ENCODE measurements around the gene OTULIN.

The OTULIN gene

DNA sequence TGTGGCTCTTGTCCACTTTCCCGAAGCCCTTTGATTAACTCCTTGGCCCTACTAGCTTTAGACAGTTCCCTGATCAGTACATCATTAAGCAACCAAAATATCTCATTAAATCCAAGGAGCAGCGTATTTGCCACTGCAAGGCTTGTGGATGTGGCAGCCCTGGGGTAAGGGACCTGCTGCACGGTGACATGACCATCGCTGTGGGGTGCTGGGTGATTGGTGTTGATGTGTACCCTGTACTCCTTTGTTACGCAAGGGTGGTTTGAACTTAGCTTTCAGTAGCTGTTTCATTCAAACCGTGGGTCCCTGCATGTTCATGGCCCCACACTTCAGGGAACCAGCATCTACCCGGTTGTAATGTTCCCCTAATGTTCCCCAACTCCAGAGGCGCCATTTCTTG is 41.0 kb downstream of the OTULIN start:
- no peak overlapping the region for H3K4me3 ChIP-seq (ENCODE audit: low read depth, low read length)
- DNase-seq (ENCODE audit: low read depth, low spot score), result no peak
- in situ Hi-C loops (cut with HindIII; ENCODE audit: low sequenced_read_pairs), result no loop called here
- TF ChIP-seq, protein P1, sequence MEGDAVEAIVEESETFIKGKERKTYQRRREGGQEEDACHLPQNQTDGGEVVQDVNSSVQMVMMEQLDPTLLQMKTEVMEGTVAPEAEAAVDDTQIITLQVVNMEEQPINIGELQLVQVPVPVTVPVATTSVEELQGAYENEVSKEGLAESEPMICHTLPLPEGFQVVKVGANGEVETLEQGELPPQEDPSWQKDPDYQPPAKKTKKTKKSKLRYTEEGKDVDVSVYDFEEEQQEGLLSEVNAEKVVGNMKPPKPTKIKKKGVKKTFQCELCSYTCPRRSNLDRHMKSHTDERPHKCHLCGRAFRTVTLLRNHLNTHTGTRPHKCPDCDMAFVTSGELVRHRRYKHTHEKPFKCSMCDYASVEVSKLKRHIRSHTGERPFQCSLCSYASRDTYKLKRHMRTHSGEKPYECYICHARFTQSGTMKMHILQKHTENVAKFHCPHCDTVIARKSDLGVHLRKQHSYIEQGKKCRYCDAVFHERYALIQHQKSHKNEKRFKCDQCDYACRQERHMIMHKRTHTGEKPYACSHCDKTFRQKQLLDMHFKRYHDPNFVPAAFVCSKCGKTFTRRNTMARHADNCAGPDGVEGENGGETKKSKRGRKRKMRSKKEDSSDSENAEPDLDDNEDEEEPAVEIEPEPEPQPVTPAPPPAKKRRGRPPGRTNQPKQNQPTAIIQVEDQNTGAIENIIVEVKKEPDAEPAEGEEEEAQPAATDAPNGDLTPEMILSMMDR (IDR thresholded peaks at IDR 0.05; ENCODE audit: low read depth, low read length), result no peak

DNA sequence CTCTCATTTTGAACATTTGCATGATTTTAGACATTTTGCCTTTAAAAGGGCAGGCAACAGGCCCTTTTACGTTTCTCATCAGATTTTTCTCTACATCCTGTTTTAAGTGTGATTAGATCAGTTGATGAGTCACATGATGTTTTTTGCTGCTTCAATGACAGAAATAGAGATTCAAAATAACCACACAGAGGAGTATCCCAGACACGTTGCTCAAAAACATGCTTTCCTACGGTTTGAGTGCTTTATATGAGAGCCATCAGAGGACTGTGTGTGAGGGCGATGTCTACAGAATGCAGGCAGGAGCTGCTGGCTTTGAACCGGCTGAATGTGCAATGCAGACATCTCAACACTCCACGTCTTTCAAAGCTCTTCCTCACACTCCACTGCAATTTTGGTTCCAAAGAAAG is 42.1 kb downstream of the OTULIN start:
- H3K4me3 ChIP-seq (ENCODE audit: low read depth, low read length), result no peak overlapping the region
- in situ Hi-C loops (cut with HindIII; ENCODE audit: low sequenced_read_pairs), result no loop called here
- DNase-seq (ENCODE audit: low read depth, low spot score), result peak; percentile 62
- TF ChIP-seq, protein P1 (IDR thresholded peaks at IDR 0.05; ENCODE audit: low read depth, low read length), result no peak

DNA sequence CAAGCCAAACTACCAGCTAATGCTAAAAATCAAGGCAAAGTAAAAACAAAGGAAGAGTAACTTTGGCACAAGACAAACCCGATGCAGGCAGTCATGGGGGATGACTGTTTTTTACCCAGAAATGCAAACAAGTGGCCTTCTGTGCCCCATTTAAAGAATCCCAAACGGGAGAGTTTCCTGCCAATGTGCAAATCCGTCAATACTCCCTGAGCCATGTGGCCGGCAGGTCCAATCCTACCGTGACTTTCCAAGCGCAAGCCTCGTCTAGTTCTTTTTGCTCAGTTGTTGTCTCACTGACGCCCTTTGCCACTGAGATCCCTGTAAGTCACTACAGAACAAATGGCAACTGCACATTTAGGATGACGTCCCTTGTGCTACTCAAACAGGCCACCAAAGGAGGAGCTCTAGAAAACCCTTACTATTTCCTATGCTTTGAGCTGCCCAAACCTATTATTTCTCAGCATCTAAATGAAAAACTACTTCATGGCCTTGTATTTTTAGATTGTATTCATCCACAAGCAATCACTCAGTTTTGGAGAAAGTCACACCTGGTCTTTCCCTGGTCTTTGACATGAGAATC is 43.4 kb downstream of the OTULIN start:
- H3K4me3 ChIP-seq (ENCODE audit: low read depth, low read length), result no peak overlapping the region
- TF ChIP-seq, protein P1 (IDR thresholded peaks at IDR 0.05; ENCODE audit: low read depth, low read length), result no peak
- in situ Hi-C loops (cut with HindIII; ENCODE audit: low sequenced_read_pairs), result no loop called here
- no peak for DNase-seq (ENCODE audit: low read depth, low spot score)

DNA sequence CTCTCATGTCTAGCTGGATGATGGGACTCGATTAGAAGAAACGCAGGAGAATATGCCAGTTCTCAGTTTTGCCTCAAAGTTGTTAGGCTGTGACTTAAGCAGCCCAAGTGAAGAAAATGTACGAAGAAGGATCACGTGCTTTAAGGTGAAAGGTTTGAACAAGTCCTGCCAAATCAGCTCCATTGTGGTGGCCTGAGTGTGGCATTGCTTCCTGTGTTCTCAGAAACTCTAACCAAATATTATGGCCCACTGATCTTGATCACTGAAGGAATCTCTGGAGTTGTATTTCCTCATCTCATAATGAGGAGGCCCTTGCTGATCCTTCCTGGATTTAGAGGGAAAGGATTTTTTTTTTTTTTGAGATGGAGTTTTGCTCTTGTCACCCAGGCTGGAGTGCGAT is 44.0 kb downstream of the OTULIN start:
- H3K4me3 ChIP-seq (ENCODE audit: low read depth, low read length), result no peak overlapping the region
- in situ Hi-C loops (cut with HindIII; ENCODE audit: low sequenced_read_pairs), result no loop called here
- TF ChIP-seq, protein P1 (IDR thresholded peaks at IDR 0.05; ENCODE audit: low read depth, low read length), result no peak
- DNase-seq (ENCODE audit: low read depth, low spot score), result no peak

DNA sequence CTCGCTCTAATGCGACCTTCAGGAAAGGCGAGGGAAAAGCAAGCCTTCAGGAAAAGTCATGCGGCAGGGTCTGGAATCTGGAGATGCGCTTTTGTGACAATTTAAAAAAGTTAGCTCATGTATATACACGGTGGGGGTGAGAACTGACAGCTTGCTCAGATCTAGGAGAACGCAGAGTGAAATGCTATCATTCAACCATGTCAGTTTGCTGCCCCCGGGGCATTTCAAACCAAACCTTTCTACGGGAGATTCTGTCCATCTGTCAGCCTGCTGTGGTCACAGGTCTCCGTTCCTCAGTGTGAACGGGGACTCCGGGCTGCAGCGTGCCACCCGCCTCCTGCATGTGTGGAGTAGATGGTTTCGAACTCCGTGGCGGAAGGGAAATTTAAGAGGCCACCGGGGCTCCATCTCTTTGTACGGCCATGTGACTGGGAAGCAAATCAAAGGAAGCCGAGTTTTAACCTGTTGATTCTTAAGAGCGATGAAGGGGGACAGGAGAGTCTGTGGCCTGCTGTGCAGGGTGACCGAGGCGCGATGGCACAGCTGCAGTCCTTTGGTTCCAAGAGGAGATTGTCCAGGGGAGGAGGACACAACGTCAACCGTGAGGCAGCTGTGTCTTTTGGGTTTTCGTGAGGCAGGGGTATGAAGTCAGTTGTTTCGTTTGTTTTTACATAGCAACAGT is 45.9 kb downstream of the OTULIN start:
- no peak for DNase-seq (ENCODE audit: low read depth, low spot score)
- TF ChIP-seq, protein P1 (IDR thresholded peaks at IDR 0.05; ENCODE audit: low read depth, low read length), result no peak
- no peak overlapping the region for H3K4me3 ChIP-seq (ENCODE audit: low read depth, low read length)
- in situ Hi-C loops (cut with HindIII; ENCODE audit: low sequenced_read_pairs), result no loop called here

DNA sequence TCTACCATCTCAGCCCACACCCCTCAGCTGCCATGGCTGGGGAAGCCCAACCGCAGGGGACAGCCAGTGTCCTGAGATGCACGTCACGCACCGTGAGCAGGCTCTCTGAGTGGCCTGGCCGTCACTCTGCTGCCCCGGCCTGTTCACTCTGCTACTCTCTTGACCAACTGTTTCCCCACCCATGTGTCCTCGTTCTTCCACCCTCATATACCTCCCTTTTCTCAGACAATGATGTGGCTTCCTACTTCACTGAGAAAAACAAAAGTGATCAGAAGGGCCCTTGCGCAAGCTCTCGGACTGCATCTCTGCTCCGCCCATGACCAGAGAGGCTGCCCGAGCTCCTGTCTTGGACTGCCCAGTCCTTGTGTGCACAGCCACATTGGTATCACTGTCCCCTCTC is 47.6 kb downstream of the OTULIN start:
- no peak for DNase-seq (ENCODE audit: low read depth, low spot score)
- in situ Hi-C loops (cut with HindIII; ENCODE audit: low sequenced_read_pairs), result no loop called here
- TF ChIP-seq, protein P1 (IDR thresholded peaks at IDR 0.05; ENCODE audit: low read depth, low read length), result no peak
- H3K4me3 ChIP-seq (ENCODE audit: low read depth, low read length), result no peak overlapping the region

Measured in astrocyte of the spinal cord (primary cell).